ENCODE results near the gene INTU. TPM values are rescaled to one million over a fixed set of nuclear protein-coding genes. Genes with fewer than 3 reads are reported as not detected.

Gene INTU
- total RNA-seq, 2 donors from 2014 or later = 3.0 to 4.8 TPM

- no peak for TF ChIP-seq CTCF (IDR thresholded peaks at IDR 0.05)
- Histone ChIP-seq H3K27ac (no peak overlapping the region), H3K4me3 (no peak overlapping the region), H3K4me1 (peaks cover 9% of the 10 kb centered on the region), H3K9me3 (no peaks in the 10 kb centered on the region), H3K9ac (ENCODE audit: low read depth in 2 of 2, low read length in 2 of 2) (no peak overlapping the region), H3K36me3 (no peaks in the 10 kb centered on the region), H3K27me3 (peaks cover 16% of the 10 kb centered on the region)
- no peak for DNase-seq
- intact Hi-C loops (cut with DNase I) = no loop called here
Measured at GRCh38 chr4:127618427-127618826, 14.3 kb upstream of the INTU start.

- intact Hi-C loops (cut with DNase I) = no loop called here
- DNase-seq = no peak
- peaks cover 9% of the 10 kb centered on the region for H3K4me1 ChIP-seq
- no peaks in the 10 kb centered on the region for H3K36me3 ChIP-seq
- peak overlapping the region; percentile 45 for H3K4me3 ChIP-seq
- H3K27me3 ChIP-seq = peaks cover 18% of the 10 kb centered on the region
- H3K9me3 ChIP-seq = no peaks in the 10 kb centered on the region
- TF ChIP-seq CTCF (IDR thresholded peaks at IDR 0.05) = no peak
- H3K27ac ChIP-seq = no peak overlapping the region
- H3K9ac ChIP-seq (ENCODE audit: low read depth in 2 of 2, low read length in 2 of 2) = no peak overlapping the region
Measured at GRCh38 chr4:127622621-127622920, 10.2 kb upstream of the INTU start.

- Histone ChIP-seq H3K27me3 (peaks cover 18% of the 10 kb centered on the region), H3K27ac (no peak overlapping the region), H3K9me3 (no peaks in the 10 kb centered on the region), H3K4me1 (peaks cover 9% of the 10 kb centered on the region), H3K9ac (ENCODE audit: low read depth in 2 of 2, low read length in 2 of 2) (no peak overlapping the region), H3K4me3 (peak overlapping the region; percentile 45), H3K36me3 (no peaks in the 10 kb centered on the region)
- no peak for TF ChIP-seq CTCF (IDR thresholded peaks at IDR 0.05)
- DNase-seq = peak; percentile 35
- intact Hi-C loops (cut with DNase I) = no loop called here
Measured at GRCh38 chr4:127622921-127623796, 9.6 kb upstream of the INTU start.

GRCh38 chr4:127623797-127624083, 9.0 kb upstream of the INTU start:
- H3K9me3 ChIP-seq = no peaks in the 10 kb centered on the region
- H3K4me3 ChIP-seq = peak overlapping the region; percentile 45
- no peak for TF ChIP-seq CTCF (IDR thresholded peaks at IDR 0.05)
- no peak overlapping the region for H3K9ac ChIP-seq (ENCODE audit: low read depth in 2 of 2, low read length in 2 of 2)
- no peak overlapping the region for H3K27ac ChIP-seq
- peaks cover 18% of the 10 kb centered on the region for H3K27me3 ChIP-seq
- intact Hi-C loops (cut with DNase I) = no loop called here
- peaks cover 9% of the 10 kb centered on the region for H3K4me1 ChIP-seq
- no peak for DNase-seq
- H3K36me3 ChIP-seq = no peaks in the 10 kb centered on the region

- H3K4me1 ChIP-seq = peaks cover 9% of the 10 kb centered on the region
- no peak for TF ChIP-seq CTCF (IDR thresholded peaks at IDR 0.05)
- H3K36me3 ChIP-seq = no peaks in the 10 kb centered on the region
- H3K27ac ChIP-seq = no peak overlapping the region
- no peak overlapping the region for H3K9ac ChIP-seq (ENCODE audit: low read depth in 2 of 2, low read length in 2 of 2)
- no peaks in the 10 kb centered on the region for H3K9me3 ChIP-seq
- H3K4me3 ChIP-seq = no peak overlapping the region
- H3K27me3 ChIP-seq = peaks cover 18% of the 10 kb centered on the region
- intact Hi-C loops (cut with DNase I) = no loop called here
- DNase-seq = no peak
Measured at GRCh38 chr4:127624173-127624572, 8.6 kb upstream of the INTU start.
